ENCODE data around the gene APPL1.
"Not testable (repeated sequence)": the region's sequence is repeated elsewhere in the genome, so short reads cannot be mapped to it uniquely, and the experiment has no call there.

APPL1 gene

GRCh38 chr3:57268416-57268815 lies 40.9 kb downstream of the APPL1 start:
- no peak for DNase-seq (ENCODE audit: low read depth in 1 of 2, low spot score in 1 of 2)

DNA sequence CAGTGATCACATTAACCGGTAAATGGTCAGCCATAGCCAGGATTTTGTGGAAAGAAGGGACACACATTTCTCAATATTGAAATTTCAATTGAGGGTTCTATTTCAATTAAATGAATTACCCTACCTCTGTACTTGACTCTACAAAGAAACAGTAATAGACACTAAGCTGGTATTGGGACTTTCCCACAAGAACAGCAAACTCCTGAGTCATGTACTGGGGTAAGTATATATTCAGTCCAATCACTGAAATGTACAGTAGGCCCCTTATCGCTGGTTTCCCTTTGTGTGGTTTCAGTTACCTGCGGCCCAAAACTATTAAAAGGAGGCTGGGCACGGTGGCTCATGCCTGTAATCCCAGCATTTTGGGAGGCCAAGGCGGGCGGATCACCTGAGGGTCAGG lies 47.3 kb downstream of the APPL1 start:
- no peak for DNase-seq (ENCODE audit: low read depth in 1 of 2, low spot score in 1 of 2)

DNA sequence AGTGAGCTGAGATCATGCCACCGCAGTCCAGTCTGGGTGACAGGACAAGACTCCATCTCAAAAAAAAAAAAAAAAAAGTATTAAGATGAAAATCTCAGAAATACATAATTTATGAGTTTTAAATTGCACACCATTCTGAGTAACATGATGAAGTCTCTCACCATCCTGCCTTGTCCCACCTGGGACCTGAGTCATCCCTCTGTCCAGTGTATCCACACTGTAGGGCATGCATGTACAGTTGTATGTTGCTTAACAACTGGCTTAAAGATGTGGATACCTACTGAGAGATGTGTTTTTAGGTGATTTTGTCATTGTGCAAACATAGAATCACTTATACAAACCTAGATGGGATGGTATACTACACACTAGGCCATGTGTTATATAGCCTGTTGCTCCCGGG lies 47.9 kb downstream of the APPL1 start:
- no peak for DNase-seq (ENCODE audit: low read depth in 1 of 2, low spot score in 1 of 2)

- DNase-seq (ENCODE audit: low read depth in 1 of 2, low spot score in 1 of 2) = no peak
Observed at GRCh38 chr3:57278237-57278636, 50.7 kb downstream of the APPL1 start.

GRCh38 chr3:57279685-57280084 lies 52.2 kb downstream of the APPL1 start:
- no peak for DNase-seq (ENCODE audit: low read depth in 1 of 2, low spot score in 1 of 2)

DNA sequence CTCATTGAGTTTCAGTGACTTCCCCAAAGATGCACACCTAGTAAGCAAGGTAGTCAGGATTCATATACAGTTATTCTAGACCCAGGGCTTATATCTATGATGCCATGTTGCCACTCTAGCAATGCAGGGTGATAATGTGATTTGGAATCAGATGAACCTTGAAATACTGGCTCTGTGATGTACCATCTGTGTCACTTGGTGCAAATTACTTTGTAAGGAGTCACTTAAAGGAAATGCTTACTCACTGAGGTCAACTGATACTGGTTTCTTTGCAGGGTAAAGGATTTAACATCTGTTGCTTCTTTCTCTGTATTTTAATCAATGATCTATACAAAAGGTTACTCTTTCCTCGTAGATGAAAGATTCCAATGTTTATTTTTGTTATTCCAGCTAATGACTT lies 54.2 kb downstream of the APPL1 start:
- DNase-seq (ENCODE audit: low read depth in 1 of 2, low spot score in 1 of 2) = no peak

GRCh38 chr3:57283334-57283733 lies 55.8 kb downstream of the APPL1 start:
- no peak for DNase-seq (ENCODE audit: low read depth in 1 of 2, low spot score in 1 of 2)

DNA sequence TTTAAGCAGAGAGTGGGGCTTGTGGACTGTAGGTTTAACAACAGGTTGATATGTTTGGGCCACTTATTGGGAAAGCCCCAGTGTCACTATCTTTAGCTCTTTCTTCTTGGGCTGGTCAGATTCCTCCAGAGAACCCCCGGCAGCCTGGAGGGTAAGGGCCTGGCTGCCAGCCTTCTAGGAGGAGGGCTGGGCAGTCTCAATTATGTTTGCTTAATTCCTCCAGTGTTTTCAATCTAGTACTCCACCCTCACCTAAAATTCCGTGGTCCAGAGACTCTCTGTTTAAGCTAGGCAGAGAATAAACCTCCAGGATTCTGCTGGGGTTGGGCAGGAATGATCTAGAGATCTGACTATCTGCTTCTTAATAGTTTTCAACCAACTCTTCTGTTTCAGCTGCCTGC lies 59.7 kb downstream of the APPL1 start:
- DNase-seq (ENCODE audit: low read depth in 1 of 2, low spot score in 1 of 2) = no peak

DNA sequence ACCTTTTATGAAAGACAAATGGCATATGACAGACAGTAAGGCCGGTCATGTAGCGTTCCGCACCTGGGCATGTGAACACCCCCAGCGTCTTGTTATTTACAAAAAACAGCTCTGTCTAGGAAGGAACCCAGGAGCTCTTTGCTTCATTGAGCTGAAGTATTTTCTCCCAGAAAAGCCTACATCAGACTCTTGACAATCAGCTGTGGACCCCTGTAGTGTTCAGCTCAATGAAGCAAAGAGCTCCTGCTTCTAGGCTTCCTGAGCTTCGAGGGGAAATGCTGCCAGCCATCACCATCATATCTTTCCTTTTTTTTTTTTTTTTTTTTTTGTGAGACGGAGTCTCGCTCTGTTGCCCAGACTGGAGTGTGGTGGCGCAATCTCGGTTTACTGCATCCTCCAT lies 60.9 kb downstream of the APPL1 start:
- no peak for DNase-seq (ENCODE audit: low read depth in 1 of 2, low spot score in 1 of 2)

DNA sequence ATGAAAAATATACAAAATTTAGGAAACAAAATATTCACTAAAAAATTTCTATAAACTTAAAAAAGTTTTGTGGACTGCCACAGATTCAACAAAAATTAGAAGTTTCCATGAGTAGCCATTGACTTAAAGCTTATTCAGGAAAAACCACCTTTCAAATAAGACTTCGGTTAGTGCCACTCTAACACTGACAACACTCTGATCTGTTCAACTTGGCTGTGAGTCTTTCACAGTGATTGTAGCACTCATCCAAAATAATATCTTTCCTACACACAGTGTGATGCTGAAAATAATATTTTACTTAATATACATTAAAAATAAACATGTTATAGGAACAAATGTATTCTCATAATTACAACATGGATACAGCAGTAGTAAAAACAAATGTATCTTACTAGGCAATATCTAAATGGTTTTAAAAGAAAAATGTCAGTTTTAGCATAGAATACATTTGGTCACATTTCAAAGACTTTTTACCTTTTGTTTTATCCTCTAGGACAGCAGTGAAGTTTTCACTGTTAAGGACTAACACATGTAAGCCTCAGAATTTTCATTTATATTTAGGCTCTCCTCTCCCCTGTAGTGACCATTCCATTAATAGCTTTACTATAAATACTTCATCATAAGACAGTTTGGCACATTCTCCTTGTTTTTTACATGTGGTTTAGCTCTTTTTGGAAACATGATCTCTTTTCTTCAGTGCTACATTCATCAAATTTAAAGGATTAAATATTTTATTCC lies 64.8 kb downstream of the APPL1 start, which contains the start of gene ASB14:
Gene ASB14, minus strand, starts transcription at position 527 of the 738 bp plus-strand sequence. CDS start 652 bp downstream, outside the sequence.
- no peak for DNase-seq (ENCODE audit: low read depth in 1 of 2, low spot score in 1 of 2)

DNA sequence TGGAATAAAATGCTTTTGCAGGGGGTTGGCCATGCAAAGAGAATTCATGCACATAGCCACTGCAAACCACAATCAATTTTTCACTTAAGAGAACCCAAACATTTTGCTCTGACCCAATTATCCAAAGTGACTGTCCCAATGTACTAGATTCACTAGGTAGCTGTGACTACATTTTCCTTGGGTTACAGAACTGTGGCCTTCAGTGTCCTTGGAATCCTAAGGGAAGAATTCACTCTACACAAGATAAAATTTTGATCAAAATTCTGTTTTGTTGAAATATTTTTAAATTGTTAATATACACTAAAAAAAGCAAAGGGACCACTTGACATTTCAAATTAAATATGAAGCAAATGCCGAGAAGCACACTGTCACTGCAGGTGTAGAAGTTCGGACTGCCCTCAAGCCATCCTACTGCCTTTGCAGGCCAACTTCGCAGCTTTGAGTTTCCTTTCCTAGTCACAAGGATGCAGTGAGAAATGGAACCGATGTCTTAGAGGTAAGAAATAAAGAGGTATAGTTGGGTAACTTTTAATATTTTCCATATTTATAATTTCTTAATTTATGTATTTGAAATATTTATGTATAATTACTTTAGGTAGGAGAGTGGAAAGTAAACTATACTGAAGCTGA lies 65.5 kb downstream of the APPL1 start:
- no peak for DNase-seq (ENCODE audit: low read depth in 1 of 2, low spot score in 1 of 2)

GRCh38 chr3:57298041-57298440 lies 70.5 kb downstream of the APPL1 start:
- no peak for DNase-seq (ENCODE audit: low read depth in 1 of 2, low spot score in 1 of 2)

GRCh38 chr3:57303520-57303919 lies 76.0 kb downstream of the APPL1 start:
- DNase-seq (ENCODE audit: low read depth in 1 of 2, low spot score in 1 of 2) = not testable (repeated sequence)

DNA sequence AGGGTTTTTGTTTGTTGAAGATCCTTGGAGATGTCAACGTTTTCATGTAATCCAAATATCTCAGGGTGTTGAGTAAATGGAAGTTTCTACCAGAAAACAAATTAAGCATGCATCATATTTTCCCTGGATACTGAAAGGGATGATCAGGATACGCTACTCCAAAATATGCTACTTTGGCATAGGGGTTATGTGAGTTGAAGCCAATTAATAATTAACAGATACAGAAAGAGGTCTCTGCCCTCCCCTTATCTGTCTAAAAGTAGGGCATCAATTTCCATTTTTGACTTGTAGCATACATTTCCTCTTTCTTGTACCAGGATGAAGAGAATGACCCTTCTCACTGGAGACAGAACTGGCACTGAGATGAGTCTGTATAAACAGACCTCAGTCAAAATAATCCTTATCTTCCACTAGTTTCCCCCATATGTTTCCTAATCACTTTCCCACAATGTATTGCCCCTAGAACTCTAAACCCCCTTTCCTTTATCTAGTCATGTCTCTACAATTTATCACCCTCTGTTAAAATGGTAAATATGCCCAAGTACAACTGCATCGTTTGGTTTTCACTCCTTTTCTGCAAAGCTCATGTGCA lies 82.3 kb downstream of the APPL1 start:
- no peak for DNase-seq (ENCODE audit: low read depth in 1 of 2, low spot score in 1 of 2)

GRCh38 chr3:57314204-57314603 lies 86.7 kb downstream of the APPL1 start:
- no peak for DNase-seq (ENCODE audit: low read depth in 1 of 2, low spot score in 1 of 2)
